IPS-NIHi11 (cell line): ENCODE data around the gene TOMM6.
"Not testable (repeated sequence)": the region's sequence is repeated elsewhere in the genome, so short reads cannot be mapped to it uniquely, and the experiment has no call there.

Source experiments
- DNase-seq: peaks from one replicate; pipeline ENCODE4 v3.0.0; 2012; ENCODE audit warnings: mixed read lengths, low spot score

Gene TOMM6

DNA sequence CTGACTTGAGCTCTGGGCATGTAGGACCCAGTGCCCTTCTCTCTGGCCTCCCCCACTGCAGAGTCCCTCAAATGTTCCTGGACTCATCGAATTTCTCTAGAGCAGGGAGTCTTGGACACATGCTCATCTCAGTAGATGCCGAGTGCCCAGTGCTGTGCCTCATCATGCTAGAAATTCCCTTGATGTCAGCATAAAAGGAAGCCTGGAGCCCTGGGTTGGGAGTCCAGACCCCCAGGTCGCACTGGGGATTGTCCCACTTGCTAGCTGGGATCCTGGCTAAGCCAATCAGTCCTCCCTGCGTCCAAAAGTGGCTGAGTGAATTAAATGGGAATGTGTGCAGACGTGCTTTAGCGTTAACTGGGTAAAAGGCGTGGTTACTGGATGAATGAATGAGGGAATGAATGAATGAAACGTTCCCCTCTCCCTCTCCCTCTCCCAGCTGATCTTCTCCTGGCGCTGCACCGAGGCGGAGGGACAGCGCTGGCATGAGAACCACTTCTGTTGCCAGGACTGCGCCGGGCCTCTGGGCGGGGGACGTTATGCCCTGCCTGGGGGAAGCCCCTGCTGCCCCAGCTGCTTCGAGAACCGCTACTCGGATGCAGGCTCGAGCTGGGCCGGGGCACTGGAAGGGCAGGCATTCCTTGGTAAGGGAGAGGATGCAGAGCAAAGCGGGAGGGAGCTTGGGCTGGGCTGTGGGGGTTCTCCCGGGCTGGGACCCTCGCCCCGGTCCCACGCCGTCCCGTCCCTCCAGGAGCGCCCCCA is 1.6 kb upstream of the TOMM6 start:
- DNase-seq, result peak; percentile 49

DNA sequence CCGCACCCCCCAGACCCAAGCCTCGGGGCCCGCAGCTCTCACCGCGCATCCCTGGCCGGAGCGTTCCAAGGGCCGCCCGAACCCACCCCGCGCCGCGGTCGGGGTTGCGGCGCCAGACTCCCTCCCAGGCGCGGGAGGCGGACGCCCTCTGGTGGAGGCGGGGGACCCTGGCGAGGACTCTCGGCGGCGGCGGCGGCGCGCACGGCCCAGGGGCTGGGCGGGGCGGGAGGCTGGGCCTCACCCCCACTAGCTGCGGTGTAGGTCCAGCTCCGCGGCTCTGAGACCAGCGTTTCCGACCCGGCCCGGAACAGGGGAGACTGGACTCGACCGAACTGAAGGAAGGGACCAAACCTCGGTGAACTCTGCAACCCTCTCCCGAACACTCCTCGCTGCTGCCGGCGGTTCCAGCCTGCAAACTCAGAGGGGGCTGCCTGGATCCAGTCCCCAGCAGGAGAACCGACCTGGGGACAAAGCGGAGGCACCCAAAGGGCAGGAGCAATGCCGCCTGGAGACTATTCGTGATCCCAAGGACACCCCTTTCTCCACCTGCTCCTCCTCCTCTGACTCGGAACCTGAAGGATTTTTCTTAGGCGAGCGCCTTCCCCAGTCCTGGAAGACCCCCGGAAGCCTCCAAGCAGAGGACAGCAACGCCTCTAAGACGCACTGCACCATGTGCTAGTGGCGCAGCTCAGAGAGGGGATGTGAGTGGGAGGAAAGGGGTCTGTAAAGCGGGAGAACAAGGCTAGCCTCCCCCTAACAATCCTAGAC is 859 bp upstream of the TOMM6 start:
- peak; percentile 90 for DNase-seq

DNA sequence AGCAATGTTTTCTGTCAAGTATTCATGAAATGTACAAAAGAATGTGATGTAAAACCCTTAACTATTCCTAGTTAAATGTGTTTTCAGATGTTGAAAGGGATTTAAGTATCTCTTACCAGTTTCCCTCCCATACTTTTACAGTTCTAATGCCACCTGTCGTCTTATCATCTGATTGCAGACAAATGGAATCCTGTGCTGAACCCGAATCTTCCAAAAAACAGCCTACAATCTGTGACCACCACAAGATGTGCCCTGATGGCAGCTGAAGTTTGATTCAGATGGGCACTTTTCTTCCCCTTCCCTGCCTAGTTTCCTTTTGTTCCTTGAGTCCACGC is 1.9 kb downstream of the TOMM6 start:
- no peak for DNase-seq

DNA sequence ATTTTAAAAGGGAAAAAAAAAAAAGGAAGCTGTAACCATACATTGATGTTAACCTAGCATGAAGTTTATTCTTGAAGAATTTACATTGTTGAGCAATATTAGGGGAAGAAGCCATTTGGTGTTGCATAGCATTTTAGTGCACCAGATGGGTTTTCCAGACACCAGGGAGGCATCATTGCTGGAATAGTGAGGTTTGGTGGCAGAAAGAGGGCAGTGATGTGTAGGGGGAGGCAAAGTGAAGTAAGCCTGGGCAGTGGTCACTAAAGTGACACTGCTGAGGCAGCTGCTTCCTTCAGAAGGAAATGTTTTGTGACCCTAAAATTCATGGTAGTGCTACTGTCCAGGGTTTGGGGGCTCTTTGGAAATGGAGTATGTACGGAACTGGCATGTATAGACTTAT is 2.6 kb downstream of the TOMM6 start:
- no peak for DNase-seq

DNA sequence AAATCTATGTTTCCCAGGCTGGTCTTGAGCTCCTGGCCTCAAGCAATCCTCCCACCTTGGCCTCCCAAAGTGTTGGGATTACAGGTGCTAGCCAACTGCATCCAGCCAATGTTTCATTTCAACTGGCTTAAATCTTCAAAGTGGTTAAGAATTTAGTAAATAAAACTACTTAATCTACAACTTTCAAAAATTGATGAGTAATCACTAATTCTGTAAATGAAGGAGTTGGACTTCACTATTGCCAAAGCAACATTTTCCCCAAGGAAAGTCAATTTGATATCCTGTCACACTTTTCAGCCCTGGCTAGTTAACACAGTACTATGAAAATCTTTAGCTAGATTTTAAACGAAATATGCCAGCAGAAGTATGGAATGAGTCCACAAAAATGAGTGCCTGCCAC is 3.8 kb downstream of the TOMM6 start:
- no peak for DNase-seq

DNA sequence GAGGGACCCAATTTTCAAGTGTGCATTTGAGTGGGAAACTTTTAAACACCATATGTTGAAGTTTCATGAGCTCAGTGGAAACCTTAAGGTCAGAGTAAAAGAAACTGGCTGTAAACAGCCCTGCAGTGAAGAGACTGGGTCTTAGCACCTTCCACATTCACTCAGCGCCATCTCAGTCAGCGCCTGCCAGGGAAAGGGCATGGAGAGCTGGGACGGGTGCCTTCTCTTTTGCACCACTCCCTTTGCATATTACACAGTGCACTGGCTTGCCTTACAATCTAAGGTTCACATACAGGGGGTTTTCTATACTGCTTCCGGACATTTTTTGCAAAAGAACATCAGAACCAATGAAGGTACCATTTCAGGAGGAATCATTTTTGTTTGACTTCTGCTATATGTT is 4.5 kb downstream of the TOMM6 start:
- no peak for DNase-seq

DNA sequence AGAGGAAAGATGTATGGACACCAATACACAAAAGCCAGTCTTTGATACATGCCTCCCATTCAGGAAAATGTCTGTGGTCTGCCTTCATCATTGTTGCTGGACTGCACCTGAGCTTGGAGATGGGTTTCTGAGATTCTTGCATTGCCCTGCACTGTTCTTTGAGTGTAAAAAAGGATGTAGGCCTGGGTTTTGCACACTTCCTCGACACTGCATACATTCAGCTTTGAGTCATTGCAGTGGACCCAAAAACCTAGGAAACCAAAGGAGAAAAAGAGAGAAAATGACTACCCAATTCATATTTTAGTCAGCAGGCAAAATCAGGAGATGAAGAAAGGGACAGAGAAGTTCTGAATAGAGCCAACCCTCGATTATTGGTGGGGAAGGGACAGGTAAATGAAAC is 9.0 kb downstream of the TOMM6 start:
- no peak for DNase-seq

DNA sequence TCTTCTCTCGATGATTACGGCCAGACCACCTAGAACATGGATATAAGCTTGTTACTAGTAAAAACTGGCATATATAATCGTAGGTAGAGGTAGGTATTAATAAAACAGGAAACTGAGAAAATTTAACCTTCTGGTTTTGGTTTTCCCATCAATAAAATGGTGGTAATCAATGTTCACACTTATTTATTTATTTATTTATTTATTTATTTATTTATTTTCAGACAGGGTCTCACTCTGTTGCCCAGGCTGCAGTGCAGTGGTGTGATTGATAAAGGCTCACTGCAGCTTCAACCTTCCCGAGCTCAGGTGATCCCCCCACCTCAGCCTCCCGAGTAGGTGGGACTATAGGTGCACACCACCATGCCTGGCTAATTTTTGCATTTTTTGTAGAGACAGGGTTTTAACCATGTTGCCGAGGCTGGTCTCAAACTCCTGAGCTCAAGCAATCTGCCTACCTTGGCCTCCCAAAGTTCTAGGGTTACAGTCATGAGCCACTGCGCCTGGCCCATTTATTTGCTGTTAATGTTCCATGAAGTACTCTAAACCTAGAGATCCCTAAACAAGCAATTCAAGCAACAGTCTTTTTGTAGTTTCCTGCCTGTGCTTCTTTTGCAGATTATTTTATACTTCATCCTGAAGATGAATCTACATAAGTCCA is 11.5 kb downstream of the TOMM6 start:
- DNase-seq, result no peak

DNA sequence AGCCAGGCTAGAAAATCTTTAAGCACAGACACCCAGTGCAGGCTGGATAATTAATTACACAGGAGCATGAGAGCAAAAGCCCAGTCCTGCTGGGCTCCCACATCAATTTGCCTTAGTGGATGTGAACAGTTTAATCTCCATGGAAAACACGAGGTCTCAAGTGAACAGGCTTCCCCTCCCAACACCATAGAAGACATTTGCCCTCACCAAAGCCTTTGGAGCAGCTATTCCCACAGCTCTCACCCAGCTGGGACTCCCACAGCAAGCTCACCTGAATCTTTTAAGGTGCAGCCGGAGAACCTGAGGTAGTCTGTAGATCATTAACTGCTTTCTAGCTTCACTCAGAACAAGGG is 12.0 kb downstream of the TOMM6 start:
- no peak for DNase-seq

DNA sequence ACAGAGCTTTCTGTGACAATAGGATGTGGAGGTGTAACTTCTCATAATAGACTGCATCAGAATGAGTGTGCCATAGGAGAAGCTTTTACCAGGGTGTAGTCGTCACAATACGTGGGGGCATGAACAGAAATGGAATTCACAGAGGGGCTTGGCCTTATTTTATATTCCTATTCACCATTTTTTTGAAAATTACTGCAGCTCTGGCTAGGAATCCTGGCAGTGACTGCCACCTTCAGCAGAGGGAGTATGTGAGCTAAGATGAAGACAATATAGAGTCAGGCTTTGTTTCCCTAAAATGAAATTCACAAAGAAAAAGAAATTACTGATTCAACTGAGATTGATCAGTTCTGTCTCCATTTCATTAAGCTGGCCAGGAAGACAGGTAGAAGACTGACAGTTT is 13.9 kb downstream of the TOMM6 start:
- DNase-seq, result no peak

DNA sequence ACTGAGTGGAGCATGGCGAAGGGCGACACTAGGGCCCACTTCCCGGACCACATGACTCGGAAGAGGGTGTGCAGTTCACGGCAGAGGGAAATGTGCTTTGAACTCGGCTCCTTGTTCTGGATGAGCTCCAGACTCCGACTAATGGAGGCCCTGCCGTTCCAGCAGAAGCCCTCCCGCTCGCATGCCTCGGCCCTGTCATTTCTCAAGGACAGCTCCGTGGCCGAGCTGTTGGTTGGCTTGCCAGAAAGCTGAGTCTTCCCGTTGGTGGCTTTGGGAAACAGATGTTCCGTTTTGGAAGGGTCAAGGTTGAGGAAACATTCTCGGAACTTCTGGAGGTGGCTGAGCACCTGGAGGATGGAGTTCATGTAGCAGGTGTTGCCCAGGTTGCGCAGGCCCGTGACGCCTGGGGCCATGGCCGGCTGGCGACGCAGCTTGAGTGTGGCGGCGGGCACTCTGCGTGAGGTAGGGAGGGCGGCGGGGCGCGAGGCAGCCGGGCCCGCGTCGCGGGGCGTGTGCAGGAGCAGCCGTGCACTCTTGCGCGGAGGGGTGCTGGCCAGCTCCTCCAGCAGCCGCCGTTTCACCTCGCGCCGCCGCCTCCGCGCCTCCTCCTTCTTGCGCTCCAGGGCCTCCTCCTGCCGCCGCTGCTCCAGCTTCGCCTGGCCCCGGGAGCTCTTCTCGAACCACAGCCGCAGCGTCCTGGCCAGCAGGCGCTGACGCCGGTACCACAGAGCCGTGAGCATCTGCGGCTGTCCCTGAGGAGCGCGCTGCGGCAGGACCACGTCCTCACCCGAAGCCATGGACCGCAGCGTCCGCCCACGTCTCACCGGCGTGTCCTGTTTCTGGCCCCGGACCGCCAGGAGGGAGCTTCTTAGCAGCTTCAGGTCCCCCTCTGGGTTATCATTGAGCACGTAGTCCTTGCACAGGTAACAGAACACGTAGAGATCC is 18.6 kb downstream of the TOMM6 start:
- no peak for DNase-seq

DNA sequence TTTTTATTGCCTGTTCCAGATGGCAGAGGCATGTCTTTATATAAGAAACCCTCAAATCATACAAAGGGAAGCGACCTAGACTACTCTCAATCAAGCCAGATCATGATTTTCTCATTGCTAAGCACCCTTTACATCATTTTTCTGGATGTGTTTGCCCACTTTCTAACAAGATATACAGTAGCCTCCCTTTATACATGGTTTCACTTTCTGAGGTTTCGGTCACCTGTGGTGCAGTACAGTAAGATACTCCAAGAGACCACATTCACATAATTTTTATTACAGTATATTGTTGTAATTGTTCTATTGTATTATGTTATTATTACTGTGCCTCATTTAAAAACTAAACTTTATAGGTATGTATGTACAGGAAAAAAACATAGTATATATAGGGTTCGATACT is 23.6 kb downstream of the TOMM6 start:
- DNase-seq, result no peak

DNA sequence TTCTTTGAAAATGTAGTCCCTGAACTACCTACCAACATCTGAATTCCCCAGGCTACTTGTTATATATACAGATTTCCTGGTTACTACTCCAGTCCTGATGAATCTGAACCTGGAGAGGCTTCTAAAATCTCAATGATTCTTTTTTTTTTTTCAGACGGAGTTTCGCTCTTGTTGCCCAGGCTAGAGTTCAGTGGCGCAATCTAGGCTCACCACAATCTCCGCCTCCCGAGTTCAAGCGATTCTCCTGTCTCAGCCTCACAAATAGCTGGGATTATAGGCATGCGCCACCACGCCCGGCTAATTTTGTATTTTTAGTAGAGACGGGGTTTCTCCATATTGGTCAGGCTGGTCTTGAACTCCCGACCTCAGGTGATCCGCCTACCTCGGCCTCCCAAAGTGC is 24.5 kb downstream of the TOMM6 start:
- not testable (repeated sequence) for DNase-seq

DNA sequence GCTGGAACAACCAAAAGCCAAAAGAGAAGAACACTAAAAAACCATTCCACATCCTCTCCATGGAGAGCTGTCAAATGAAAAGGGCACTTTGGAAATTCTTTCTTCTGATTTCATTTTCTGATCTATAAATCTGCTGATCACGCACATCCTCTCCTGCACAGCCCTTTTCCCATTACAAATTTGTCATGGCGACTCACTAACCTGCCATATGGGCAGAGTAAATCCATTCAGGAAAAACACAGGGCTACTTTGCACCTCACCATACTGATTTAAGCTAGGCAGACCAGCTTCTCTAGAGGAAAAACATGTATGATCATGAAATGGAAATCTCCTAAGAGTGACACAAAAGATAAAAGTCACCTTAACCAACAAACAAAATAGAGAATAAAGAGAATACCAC is 26.0 kb downstream of the TOMM6 start:
- DNase-seq, result no peak

DNA sequence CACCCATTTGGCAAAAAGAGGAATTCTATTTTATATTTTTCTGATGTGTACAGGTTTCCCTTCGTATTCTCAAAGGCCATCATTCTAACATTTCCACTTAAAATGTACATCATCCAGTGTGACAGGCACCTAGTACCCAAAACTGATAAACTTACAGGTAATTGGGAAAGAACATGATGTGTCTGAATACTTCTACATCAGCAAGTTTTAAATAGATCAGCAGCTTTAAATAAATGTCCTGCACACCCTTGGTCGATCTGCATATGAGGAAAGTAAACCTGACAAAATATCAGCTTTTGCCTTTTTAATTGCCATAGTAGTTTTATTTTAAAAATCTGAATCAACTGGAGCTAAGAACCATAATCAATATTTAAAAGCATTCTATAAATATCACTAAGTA is 26.5 kb downstream of the TOMM6 start:
- DNase-seq, result no peak

DNA sequence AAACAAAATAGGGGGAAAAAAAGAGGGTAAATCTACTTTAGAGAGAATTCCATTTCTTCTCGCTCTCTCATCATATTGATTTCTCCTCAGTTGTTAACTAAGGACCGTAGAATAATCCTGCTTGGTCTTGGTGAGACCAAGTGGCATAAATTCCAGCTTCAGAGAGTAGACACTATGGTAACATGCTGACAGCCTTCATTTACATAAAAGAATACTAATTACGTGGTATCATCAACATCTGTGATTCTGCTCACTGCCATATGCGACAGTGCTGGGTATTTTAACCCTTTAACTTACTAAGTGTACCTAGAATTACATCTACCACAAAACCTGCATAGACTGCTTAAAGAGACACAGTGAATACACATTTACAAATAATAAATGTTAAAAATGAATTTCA is 27.1 kb downstream of the TOMM6 start:
- DNase-seq, result no peak

DNA sequence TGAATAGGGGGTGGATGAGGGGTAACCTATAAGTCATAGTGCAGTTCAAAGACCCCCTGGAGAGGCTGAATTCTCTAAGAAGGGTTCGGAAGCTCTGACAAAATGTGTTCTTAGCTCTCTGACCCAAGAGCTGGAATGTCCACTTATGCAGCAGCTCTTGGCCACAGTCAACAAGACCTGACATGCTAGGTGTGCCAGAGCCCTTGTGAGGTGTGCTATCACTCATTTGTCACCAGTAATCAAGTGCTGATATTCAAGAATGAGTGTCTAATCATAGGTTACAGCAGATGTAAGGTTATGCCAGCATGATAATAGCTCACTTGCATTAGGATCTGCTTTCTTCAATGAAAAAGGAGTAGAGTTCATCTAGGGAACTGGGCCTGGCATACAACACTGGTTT is 28.1 kb downstream of the TOMM6 start:
- no peak for DNase-seq

DNA sequence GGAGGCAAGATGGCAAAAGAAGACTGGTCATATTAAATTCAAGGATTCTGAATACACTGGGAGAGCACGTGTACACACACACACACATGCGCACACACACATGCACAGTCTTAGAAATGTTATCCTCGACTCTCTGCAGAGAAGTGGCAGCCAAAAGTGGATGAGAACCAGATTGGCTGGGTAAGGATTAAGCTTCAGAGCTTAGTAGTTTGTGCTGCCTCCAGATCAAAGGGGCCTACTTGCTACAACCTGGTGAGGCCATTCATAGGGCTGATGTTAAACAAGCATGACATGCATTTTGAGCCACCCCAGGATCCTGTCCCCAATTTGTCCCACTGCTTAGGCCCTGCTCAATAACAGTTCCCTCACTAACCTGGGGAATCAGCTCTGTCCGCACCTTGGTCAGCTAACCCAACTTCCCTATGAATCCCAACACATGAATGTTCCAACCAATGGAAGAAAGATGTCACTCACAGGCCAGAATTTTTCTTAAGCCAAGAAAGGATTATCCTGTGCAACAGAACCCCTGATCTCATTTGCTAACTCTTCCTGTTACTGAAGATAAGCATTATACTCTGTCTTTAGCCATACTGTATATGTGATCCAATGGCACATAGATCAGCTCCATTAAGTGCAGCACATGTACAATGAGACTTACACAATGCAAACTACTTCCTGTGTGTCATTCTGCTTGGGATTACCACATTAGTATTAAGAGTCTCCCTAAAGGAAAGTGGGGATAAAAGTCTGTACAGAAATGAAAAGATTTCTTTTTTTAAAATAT is 31.0 kb downstream of the TOMM6 start:
- no peak for DNase-seq

DNA sequence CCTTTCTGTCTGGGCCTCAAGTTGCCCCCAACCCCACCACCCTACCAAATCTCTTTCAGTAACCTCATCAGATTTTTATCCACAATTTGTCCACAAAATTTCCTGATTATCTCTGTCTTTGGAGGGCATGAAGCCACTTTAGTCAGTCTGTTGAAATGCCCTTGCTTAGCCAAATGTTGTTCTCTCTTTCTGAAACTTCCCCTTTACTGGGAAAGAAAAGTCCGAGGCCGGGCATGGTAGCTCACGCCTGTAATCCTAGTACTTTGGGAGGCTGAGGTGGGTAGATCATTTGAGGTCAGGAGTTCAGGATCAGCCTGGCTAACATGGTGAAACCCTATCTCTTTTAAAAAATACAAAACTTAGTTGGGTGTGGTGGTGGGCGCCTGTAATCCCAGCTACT is 33.8 kb downstream of the TOMM6 start:
- no peak for DNase-seq

DNA sequence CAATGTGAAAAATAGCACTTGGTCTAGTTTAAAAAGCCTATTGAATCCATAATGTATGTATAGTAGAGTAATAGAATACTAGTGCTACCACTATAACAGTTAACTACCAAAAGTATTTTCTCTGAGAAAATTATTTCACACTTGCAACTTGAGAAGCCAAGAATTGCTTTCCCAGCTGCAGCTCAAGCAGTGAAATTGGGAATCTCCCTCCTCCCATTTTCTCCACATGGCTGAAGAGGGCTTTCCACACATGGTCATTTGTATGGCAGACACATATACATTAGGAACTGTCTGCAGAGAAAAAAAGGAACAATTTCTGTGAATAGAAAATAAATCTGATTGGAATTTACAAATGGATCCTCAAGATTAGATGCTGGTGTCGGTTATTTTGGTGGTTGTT is 34.5 kb downstream of the TOMM6 start:
- DNase-seq, result no peak

DNA sequence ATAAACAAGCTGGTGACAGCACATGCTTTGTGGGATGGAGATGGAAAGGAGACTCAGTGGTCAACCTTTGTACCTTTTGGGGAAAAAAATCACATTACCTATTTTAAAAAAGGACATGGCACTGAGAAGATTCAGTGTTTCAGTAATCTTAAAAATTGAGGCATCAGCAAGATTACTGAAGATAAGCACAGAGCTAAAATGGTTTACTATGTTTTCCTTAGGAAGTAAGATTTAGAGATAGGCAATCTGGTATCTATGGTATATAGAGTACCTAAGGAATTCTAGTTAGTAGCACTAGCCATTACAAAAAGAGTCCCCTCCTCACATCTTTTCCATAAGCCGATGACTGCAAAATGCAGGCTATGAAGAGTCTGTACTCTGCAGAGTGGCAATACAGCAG is 35.7 kb downstream of the TOMM6 start:
- no peak for DNase-seq
